ENCODE results near the gene UAP1L1. TPM values are rescaled to one million over a fixed set of nuclear protein-coding genes. Genes with fewer than 3 reads are reported as not detected.
A peak's percentile ranks its signal among the peaks of the same experiment; 100 is the strongest.

Gene UAP1L1
- total RNA-seq, 1 donor from 2014 or later = 13.3 TPM

GRCh38 chr9:137114613-137115393, 37.5 kb downstream of the UAP1L1 start, which contains the start of gene DPP7:
DPP7 (minus strand) TSS chr9:137114733; CDS start chr9:137114713, 20 bp downstream.
- DNase-seq (ENCODE audit: extremely low spot score in 2 of 2) = no peak
- Histone ChIP-seq H3K27ac (peak within 1 kb of the TSS; percentile 46), H3K36me3 (peaks cover 0 to 29% of the 10 kb centered on the region in 2 donors), H3K4me3 (peak within 1 kb of the TSS; percentile 79 to 86), H3K27me3 (no peaks in the 10 kb centered on the region), H3K9me3 (no peaks in the 10 kb centered on the region), H3K4me1 (peaks cover 16% of the 10 kb centered on the region)
- no peak for TF ChIP-seq CTCF (IDR thresholded peaks at IDR 0.05)
- TF ChIP-seq POLR2A (IDR thresholded peaks at IDR 0.05) = peak in 1 of 2 donors; percentile 16
- TF ChIP-seq POLR2AphosphoS5 (IDR thresholded peaks at IDR 0.05; ENCODE audit: insufficient read depth in 1 of 2, low read depth in 1 of 2) = no peak
- intact Hi-C loops (cut with DNase I) = no loop called here

GRCh38 chr9:137115394-137116026, 38.2 kb downstream of the UAP1L1 start:
- no peak for TF ChIP-seq POLR2A (IDR thresholded peaks at IDR 0.05)
- TF ChIP-seq CTCF (IDR thresholded peaks at IDR 0.05) = no peak
- no peak for TF ChIP-seq POLR2AphosphoS5 (IDR thresholded peaks at IDR 0.05; ENCODE audit: insufficient read depth in 1 of 2, low read depth in 1 of 2)
- peaks cover 16% of the 10 kb centered on the region for H3K4me1 ChIP-seq
- H3K36me3 ChIP-seq = peaks cover 0 to 22% of the 10 kb centered on the region in 2 donors
- H3K27ac ChIP-seq = no peak overlapping the region
- no peaks in the 10 kb centered on the region for H3K9me3 ChIP-seq
- no peaks in the 10 kb centered on the region for H3K27me3 ChIP-seq
- intact Hi-C loops (cut with DNase I) = no loop called here
- DNase-seq (ENCODE audit: extremely low spot score in 2 of 2) = no peak
- H3K4me3 ChIP-seq = peak overlapping the region; percentile 79 to 86

GRCh38 chr9:137116027-137116507, 38.8 kb downstream of the UAP1L1 start:
- no peak overlapping the region for H3K27ac ChIP-seq
- H3K36me3 ChIP-seq = peaks cover 0 to 17% of the 10 kb centered on the region in 2 donors
- peaks cover 16% of the 10 kb centered on the region for H3K4me1 ChIP-seq
- H3K4me3 ChIP-seq = no peak overlapping the region
- TF ChIP-seq POLR2AphosphoS5 (IDR thresholded peaks at IDR 0.05; ENCODE audit: insufficient read depth in 1 of 2, low read depth in 1 of 2) (no peak), CTCF (IDR thresholded peaks at IDR 0.05) (no peak), POLR2A (IDR thresholded peaks at IDR 0.05) (no peak)
- no peaks in the 10 kb centered on the region for H3K27me3 ChIP-seq
- intact Hi-C loops (cut with DNase I) = no loop called here
- no peaks in the 10 kb centered on the region for H3K9me3 ChIP-seq
- DNase-seq (ENCODE audit: extremely low spot score in 2 of 2) = no peak

DNA sequence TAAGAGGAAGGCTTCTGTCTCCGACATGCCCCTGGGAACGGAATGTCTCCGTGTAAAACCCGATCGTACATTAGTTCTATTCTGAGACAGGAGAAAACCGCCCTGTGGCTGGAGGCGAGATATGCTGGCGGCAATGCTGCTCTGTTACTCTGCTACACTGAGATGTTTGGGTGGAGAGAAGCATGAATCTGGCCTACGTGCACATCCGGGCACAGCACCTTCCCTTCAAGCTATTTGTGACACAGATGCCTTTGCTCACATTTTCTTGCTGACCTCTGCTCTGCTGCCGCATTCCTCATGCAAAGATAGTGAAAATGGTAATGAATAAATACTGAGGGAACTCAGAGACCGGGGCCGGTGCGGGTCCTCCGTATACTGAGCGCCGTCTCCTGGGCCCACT, 39.4 kb downstream of the UAP1L1 start:
- no peak for TF ChIP-seq POLR2AphosphoS5 (IDR thresholded peaks at IDR 0.05; ENCODE audit: insufficient read depth in 1 of 2, low read depth in 1 of 2)
- TF ChIP-seq POLR2A (IDR thresholded peaks at IDR 0.05) = no peak
- TF ChIP-seq CTCF (IDR thresholded peaks at IDR 0.05) = no peak
- no peak overlapping the region for H3K4me3 ChIP-seq
- intact Hi-C loops (cut with DNase I) = no loop called here
- peaks cover 16% of the 10 kb centered on the region for H3K4me1 ChIP-seq
- no peaks in the 10 kb centered on the region for H3K27me3 ChIP-seq
- peaks cover 0 to 12% of the 10 kb centered on the region in 2 donors for H3K36me3 ChIP-seq
- H3K9me3 ChIP-seq = no peaks in the 10 kb centered on the region
- no peak for DNase-seq (ENCODE audit: extremely low spot score in 2 of 2)
- H3K27ac ChIP-seq = no peak overlapping the region

Measured in vagina (tissue), 2 donors.